DND-41 (cell line): ENCODE data around the gene LRRC56.
A peak's percentile ranks its signal among the peaks of the same experiment; 100 is the strongest.

Source experiments
- ATAC-seq: fragments of 200-7000 bp; cut with Tn5 transposase; 3 replicates; pipeline ENCODE4 v1.9.1; 2021; ENCODE audit warnings: low read depth; ENCODE audit not compliant: insufficient read depth
- DNase-seq: peaks from one replicate; pipeline ENCODE4 v3.0.0-alpha.2; 2020
- H2AFZ ChIP-seq: 2 replicates; pipeline ENCODE4 v1.6.0; 2012; ENCODE audit warnings: low read depth, low read length
- H3K27ac ChIP-seq: 2 replicates; pipeline ENCODE4 v1.5.1; 2012; ENCODE audit warnings: low read length, inconsistent platforms
- H3K27me3 ChIP-seq: fragments of 200-600 bp; sonication (generic); 2 replicates; pipeline ENCODE4 v1.6.0; 2012; ENCODE audit warnings: low read length, mild to moderate bottlenecking, inconsistent platforms; ENCODE audit not compliant: insufficient read depth, poor library complexity
- H3K36me3 ChIP-seq: 2 replicates; pipeline ENCODE4 v1.5.1; 2012; ENCODE audit warnings: low read length, inconsistent platforms; ENCODE audit not compliant: insufficient read depth
- H3K4me1 ChIP-seq: 2 replicates; pipeline ENCODE4 v1.5.1; 2012; ENCODE audit warnings: mild to moderate bottlenecking, low read length; ENCODE audit not compliant: insufficient read depth
- H3K4me2 ChIP-seq: 2 replicates; pipeline ENCODE4 v1.6.0; 2012; ENCODE audit warnings: mild to moderate bottlenecking, moderate library complexity, low read length, inconsistent platforms; ENCODE audit not compliant: insufficient read depth
- H3K4me3 ChIP-seq, 2 experiments: fragments of 200-600 bp in 1 of 2; shearing (Covaris generic) in 1 of 2; 2 replicates each; pipeline ENCODE4 v1.5.1; 2012 to 2016; ENCODE audit warnings: inconsistent platforms in 2 of 2, low read length in 2 of 2, mild to moderate bottlenecking in 2 of 2, low read depth in 1 of 2, moderate library complexity in 1 of 2
- H3K79me2 ChIP-seq: 2 replicates; pipeline ENCODE4 v1.6.0; 2012; ENCODE audit warnings: low read length, inconsistent platforms; ENCODE audit not compliant: insufficient read depth
- H3K9ac ChIP-seq: 2 replicates; pipeline ENCODE4 v1.6.0; 2012; ENCODE audit warnings: low read depth, mild to moderate bottlenecking, inconsistent platforms, low read length, moderate library complexity
- H3K9me3 ChIP-seq: 2 replicates; pipeline ENCODE4 v1.5.1; 2012; ENCODE audit warnings: low read length, moderate library complexity, mild to moderate bottlenecking, inconsistent platforms; ENCODE audit not compliant: insufficient read depth, severe bottlenecking
- H4K20me1 ChIP-seq: 2 replicates; pipeline ENCODE4 v1.6.0; 2012; ENCODE audit warnings: low read length; ENCODE audit not compliant: insufficient read depth
- EZH2 ChIP-seq: IDR thresholded peaks from 3 replicates; pipeline ENCODE4 v1.6.1; 2012; ENCODE audit warnings: borderline replicate concordance, low read depth, mild to moderate bottlenecking, moderate library complexity, low read length, inconsistent platforms; ENCODE audit not compliant: severe bottlenecking
- TF ChIP-seq, protein P1 (sequence below): IDR thresholded peaks from 2 replicates; pipeline ENCODE4 v1.5.1; 2012; ENCODE audit warnings: borderline replicate concordance, low read length, moderate library complexity, mild to moderate bottlenecking; ENCODE audit not compliant: poor library complexity, severe bottlenecking; ENCODE audit errors: extremely low read depth

The LRRC56 gene

DNA sequence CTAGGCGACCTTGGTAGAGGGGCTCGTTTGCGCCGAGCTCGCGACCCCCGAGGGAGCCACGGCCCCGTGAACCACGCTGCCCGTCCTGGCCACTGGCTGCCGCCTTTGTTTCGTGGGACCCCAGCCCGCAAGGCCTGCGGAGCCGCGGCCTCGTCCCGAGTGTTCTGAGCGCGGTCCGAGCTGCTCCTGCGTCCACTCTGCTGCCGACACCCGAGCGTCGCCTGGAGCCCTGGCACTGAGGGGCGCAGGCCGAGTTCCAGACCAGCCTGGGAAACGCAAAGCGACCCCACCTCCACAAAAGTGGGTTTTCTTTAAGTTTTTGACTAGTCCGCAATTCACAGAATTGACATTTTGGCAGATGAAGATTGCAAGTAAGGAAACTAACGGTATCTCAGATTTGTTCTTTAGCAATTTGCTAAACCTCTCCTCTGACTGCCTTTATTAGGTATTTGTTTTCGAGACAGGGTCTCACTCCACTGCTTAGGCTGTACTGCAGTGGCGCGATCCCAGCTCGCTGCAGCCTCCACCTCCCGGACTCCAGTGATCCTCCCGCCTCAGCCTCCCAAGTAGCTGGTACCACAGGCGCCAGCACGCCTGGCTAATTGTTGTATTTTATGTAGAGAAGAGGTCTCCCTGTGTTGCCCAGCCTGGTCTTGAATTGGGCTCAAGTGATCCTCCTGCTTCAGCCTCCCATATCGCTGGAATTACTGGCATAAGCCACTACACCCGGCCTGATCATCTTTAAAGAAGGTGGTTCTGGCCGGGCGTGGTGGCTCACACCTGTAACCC is 29.4 kb upstream of the LRRC56 start:
- Histone ChIP-seq H3K9me3 (no peaks in the 10 kb centered on the region), H3K4me1 (peaks cover 27% of the 10 kb centered on the region), H2AFZ (peak overlapping the region; percentile 30), H4K20me1 (peaks cover 11% of the 10 kb centered on the region), H3K4me2 (peak overlapping the region; percentile 81), H3K4me3 (peak overlapping the region in 1 of 2 experiments; percentile 55; a peak in 2 of 4 replicates), H3K9ac (peak overlapping the region; percentile 48), H3K36me3 (peaks cover 32% of the 10 kb centered on the region), H3K27ac (peak overlapping the region; percentile 28; the same call in 1 of the 2 replicates), H3K79me2 (peaks cover 40% of the 10 kb centered on the region), H3K27me3 (no peaks in the 10 kb centered on the region)
- TF ChIP-seq EZH2 = no peak
- TF ChIP-seq, protein P1, sequence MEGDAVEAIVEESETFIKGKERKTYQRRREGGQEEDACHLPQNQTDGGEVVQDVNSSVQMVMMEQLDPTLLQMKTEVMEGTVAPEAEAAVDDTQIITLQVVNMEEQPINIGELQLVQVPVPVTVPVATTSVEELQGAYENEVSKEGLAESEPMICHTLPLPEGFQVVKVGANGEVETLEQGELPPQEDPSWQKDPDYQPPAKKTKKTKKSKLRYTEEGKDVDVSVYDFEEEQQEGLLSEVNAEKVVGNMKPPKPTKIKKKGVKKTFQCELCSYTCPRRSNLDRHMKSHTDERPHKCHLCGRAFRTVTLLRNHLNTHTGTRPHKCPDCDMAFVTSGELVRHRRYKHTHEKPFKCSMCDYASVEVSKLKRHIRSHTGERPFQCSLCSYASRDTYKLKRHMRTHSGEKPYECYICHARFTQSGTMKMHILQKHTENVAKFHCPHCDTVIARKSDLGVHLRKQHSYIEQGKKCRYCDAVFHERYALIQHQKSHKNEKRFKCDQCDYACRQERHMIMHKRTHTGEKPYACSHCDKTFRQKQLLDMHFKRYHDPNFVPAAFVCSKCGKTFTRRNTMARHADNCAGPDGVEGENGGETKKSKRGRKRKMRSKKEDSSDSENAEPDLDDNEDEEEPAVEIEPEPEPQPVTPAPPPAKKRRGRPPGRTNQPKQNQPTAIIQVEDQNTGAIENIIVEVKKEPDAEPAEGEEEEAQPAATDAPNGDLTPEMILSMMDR = no peak
- no peak for ATAC-seq
- no peak for DNase-seq

GRCh38 chr11:508956-509355 is 28.4 kb upstream of the LRRC56 start:
- ATAC-seq (no peak), DNase-seq (no peak)
- Histone ChIP-seq H3K36me3 (peaks cover 28% of the 10 kb centered on the region), H3K4me2 (no peak overlapping the region), H3K9ac (no peak overlapping the region), H3K4me3 (no peak overlapping the region), H3K79me2 (peaks cover 31% of the 10 kb centered on the region), H3K27ac (no peak overlapping the region), H2AFZ (no peak overlapping the region), H3K9me3 (no peaks in the 10 kb centered on the region), H4K20me1 (peaks cover 6% of the 10 kb centered on the region; the same call in 1 of the 2 replicates), H3K27me3 (no peaks in the 10 kb centered on the region), H3K4me1 (peaks cover 27% of the 10 kb centered on the region)
- no peak for TF ChIP-seq EZH2
- TF ChIP-seq, protein P1 = no peak

DNA sequence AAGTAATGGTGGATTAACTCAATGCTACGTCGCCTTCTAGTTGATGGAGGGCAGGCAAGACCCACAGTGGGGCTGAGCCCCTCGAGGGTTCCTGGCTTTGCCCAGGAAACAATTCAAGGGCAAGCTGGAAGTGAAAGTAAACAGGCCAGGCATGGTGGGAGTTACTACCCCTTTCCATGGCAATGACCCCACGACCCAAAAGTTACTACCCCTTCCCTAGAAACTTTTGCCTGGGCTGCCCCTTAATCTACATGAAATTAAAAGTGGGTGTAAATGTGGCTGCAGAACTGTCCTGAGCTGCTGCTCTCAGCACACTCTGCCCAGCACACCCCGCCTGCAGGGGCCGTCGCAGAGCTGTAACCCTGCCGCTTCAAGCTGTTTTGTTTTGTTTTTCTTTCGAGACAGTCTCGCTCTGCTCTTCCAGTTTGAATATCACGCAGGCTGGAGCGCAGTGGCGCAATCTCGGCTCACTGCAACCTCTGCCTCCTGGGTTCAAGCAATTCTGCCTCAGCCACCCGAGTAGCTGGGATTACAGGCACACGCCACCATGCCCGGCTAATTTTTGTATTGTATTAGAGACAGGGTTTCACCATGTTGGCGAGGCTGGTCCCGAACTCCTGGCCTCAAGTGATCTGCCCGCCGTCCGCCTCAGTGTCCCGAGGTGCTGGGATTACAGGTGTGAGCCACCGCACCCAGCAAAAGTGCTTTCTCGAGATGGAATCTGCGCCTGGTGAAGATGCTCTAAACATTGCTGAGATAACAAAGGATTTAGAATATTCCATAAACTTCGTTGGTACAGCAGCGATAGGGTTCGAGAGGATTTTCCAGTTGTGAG is 24.3 kb upstream of the LRRC56 start:
- no peaks in the 10 kb centered on the region; the same call in 1 of the 2 replicates for H3K79me2 ChIP-seq
- no peak overlapping the region for H3K4me3 ChIP-seq
- H3K4me1 ChIP-seq = peaks cover 2% of the 10 kb centered on the region
- H3K27ac ChIP-seq = no peak overlapping the region
- no peaks in the 10 kb centered on the region for H4K20me1 ChIP-seq
- H3K9ac ChIP-seq = no peak overlapping the region
- H3K4me2 ChIP-seq = no peak overlapping the region
- H3K36me3 ChIP-seq = peaks cover 21% of the 10 kb centered on the region
- no peak for TF ChIP-seq EZH2
- TF ChIP-seq, protein P1 = no peak
- DNase-seq = no peak
- H3K27me3 ChIP-seq = no peaks in the 10 kb centered on the region
- H3K9me3 ChIP-seq = peaks cover 5% of the 10 kb centered on the region
- ATAC-seq = no peak
- H2AFZ ChIP-seq = no peak overlapping the region
